HG02588 (cell line): ENCODE data around the gene CTNS.
"Not testable (repeated sequence)": the region's sequence is repeated elsewhere in the genome, so short reads cannot be mapped to it uniquely, and the experiment has no call there.

Experiments
- ATAC-seq: cut with Tn5 transposase; IDR thresholded peaks from one replicate; pipeline ENCODE4 v1.9.1; 2021; ENCODE audit warnings: mild to moderate bottlenecking, moderate library complexity; ENCODE audit not compliant: unreplicated experiment

Gene CTNS

GRCh38 chr17:3681565-3681964, 45.0 kb downstream of the CTNS start:
- ATAC-seq: no peak

DNA sequence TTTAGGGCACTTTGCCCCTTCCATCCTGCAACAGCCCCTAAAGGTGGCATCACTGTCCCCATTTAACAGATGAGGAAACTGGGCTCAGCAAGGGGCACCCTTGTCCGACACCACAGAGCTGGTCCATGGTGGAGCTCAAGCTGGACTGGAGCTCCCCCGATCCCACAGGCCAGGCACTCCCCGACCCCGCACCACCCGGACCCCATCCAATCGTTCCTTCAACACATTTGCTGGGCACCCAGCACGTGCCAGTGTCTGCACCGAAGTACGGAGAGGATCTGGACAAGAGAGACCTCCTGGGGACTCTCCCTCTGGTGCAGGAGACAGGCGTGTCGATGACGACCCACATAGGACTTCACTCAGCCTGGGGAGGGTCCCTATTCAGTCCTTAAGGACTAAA, 45.5 kb downstream of the CTNS start:
- ATAC-seq: no peak

- ATAC-seq: no peak
Observed at GRCh38 chr17:3683054-3683511, 46.5 kb downstream of the CTNS start.

GRCh38 chr17:3685174-3685573, 48.6 kb downstream of the CTNS start:
- no peak for ATAC-seq

DNA sequence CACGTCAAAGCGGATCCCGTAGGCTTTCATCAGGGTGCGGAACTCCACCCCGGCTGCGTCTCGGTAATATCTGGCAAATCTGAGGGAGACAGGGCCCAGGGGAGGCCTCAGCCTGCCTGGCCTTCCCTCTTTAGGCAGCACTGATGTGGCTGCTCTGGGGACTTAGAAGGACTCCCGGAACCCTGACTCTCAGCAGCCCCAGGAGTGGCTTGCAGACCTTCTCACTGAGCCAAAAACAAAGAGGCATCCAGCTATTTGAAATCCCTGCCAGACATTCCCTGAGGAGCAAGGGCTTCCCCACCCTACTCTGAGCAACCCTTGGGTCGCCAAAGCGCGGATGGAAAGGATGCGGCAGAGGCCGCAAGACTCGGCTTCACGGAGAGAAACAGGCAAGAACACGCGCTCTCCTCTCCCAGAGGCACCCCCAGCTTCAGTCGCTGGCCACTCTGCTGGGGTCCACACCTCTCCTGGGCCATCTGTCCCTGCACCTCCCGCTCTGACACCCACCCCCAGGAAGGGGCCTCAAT, 51.5 kb downstream of the CTNS start:
- ATAC-seq: no peak

GRCh38 chr17:3688852-3689261, 52.3 kb downstream of the CTNS start:
- no peak for ATAC-seq

- no peak for ATAC-seq
Observed at GRCh38 chr17:3689262-3690093, 52.9 kb downstream of the CTNS start.

DNA sequence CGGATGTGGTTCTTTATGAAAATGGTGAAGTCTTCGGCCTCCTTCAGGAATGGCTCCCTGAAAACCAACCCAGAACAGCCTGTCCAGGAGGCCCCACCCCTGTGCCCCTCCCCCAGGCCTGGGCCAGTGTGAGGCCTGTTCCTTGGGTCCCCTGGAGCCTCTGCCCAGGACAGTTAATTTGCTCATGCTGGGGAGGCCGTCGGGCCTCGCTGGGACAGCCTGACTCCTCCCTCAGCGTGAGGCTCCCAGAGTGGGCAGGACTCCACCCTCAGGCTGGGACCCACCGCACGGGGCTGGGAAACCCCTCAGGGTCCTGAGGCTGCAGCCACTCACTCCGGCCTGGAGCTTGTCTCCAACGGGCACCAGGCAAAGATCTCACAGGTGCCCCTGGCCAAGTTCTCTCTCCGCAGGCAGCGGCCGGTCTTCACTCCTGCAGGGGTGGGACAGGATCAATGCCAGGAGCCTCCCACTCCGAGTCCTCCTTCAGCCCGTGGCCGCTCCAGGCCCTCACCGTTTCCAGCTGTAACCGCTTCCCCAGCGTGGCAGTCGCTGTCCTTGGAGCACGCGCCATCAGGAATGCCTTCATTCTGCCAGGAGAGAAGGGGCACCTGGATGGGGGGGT, 53.6 kb downstream of the CTNS start:
- no peak for ATAC-seq

GRCh38 chr17:3691617-3692067, 55.1 kb downstream of the CTNS start:
- ATAC-seq: no peak

DNA sequence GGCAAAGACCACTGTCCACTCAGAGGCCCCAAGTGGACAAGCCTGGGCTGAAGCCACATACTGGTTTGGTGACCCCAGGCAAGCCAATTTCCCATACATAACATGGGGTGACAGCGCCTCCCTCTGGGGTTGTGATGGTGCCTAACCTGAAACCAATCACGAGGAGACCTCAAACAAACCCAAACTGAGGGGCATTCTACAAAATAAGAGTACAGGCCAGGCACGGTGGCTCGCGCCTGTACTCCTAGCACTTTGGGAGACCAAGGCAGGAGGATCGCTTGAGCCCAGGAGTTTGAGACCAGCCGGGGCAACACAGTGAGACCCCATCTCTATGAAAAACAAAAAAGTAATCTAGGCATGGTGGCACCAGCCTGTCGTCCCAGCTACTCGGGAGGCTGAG, 55.8 kb downstream of the CTNS start:
- no peak for ATAC-seq

DNA sequence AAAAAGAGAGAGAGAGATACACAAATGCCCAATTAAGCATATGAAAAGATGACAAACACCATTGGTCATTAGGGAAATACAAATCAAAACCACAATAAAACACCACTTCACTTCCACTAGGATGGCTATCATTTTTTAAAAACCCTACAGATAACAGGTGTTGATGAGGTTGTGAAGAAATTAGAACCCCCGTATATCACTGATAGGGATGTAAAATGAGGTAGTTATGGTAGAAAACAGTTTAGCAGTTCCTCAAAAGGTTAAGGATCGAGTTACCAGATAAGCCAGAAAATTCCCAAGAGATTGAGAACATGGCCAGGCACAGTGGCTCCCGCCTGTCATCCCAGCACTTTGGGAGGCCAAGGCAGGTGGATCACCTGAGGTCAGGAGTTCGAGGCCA, 56.6 kb downstream of the CTNS start:
- no peak for ATAC-seq

DNA sequence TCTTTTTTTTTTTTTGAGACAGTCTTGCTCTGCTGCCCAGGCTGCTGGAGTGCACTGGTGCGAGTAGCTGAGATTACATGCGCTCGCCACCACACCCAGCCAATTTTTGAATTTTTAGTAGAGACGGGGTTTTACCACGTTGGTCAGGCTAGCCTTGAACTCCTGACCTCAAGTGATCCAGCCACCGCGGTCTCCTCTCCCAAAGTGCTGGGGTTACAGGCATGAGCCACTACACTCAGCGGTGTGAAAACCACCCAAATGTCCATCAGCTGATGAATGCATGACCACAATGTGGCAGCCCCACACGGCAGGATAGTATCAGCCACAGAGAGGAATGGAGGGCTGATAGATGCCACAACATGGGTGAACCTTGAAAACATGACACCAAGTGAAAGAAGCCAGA, 57.3 kb downstream of the CTNS start:
- peak; percentile 55 for ATAC-seq

DNA sequence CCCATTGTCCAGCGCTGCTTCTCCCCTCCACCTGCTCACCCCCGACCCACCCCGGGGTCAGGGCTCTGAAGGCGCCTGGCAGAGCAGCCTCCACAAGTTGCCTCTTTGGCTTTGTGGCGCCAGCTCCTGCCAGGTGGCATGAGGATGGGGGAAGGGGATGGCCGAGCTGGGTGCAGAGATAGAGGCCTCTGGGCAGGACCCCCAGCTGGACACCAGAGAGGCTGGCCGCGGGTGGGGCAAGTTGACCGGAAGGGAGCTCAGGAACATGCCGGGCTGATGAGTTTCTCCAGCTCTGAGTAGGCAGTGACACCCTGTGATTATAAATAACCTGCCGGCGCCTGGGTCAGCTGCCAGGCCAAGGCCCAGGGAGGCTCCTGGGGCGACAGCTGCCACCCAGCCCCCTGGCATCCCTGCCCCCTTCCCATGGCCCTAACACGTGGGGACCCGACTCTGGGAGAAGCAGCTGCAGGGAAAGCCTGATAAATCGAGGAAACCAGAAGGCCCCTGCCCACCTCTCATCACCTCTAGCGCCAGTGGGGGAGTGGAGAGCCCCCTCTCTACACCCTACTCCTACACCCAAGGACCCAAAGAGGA, 58.7 kb downstream of the CTNS start:
- no peak for ATAC-seq

DNA sequence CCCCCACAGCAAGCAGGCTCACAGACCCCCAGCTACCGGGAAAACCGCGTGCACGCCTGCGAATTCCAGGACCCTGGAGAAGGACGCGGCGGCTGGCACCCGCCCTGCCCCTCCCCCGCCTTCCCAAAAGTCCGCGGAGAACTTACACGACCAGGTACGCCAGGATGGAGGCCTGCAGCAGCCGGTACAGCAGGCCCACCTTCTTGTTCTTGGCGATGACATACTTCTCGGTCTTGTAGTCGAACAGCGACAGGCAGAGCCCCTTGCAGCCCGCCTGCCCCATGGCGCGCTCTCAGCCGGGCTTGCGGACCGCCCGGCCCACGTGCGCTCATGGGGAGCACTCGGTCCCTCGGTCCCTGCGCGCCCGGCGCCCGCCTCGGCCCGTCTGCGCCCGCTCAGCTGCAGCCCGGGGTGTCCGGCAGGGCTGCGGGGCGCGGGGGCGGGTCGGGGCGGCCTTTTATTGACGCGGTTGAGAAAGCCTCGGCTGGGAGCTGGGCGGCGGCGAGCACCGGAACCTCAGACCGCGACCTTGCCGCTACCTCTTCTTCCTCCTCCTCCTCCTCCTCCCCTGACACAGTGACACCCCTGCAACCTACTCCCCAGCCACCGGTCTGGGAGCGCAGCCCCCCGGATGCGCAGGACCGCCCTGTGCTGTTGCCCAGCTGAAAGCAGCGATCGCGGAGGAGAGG, 59.3 kb downstream of the CTNS start, which contains the start of gene P2RX5:
P2RX5 (minus strand) TSS at position 433 of the 689 bp plus-strand sequence; CDS start at position 283, 150 bp downstream.
- no peak for ATAC-seq

DNA sequence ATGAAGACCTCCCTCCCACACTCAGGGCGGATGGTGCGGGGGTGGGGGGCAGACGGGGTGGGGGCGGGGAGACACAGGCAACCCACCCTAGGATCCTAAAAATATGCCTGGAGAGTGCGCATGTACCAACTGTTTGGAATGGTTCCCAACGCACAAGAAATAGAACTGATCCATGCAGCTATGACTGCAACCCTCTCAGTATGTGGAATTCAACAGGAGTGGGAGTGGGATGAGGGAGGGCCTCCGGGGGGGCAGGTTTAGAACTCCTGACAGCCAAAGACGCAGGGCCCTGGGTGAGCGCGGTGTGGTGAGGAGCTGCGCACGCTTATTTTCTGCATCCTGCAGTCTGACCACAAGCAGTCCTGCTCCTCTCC, 60.5 kb downstream of the CTNS start:
- ATAC-seq: no peak

- no peak for ATAC-seq
Observed at GRCh38 chr17:3698139-3698538, 61.6 kb downstream of the CTNS start.

- ATAC-seq: no peak
Observed at GRCh38 chr17:3699951-3700350, 63.4 kb downstream of the CTNS start.

- not testable (repeated sequence) for ATAC-seq
Observed at GRCh38 chr17:3702041-3702539, 65.5 kb downstream of the CTNS start.

- ATAC-seq: no peak
Observed at GRCh38 chr17:3704931-3705717, 68.6 kb downstream of the CTNS start.

DNA sequence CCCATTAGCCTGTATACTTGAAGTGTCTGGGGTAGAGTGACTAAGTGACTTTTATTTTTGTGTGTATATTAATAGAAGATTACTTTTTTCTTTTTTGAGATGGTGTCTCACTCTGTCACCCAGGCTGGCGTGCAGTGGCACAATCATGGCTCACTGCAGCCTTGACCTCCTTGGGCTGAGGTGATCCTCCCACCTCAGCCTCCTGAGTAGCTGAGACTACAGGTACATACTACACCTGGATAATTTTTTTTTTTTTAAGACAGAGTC, 69.1 kb downstream of the CTNS start:
- not testable (repeated sequence) for ATAC-seq
